Left ventricle myocardium inferior (tissue), 1 donor: Measurements from ENCODE around the gene PRR33. TPM values are rescaled to one million over a fixed set of nuclear protein-coding genes. Genes with fewer than 3 reads are reported as not detected.

Experiments used
- DNase-seq: peaks from one replicate; pipeline ENCODE4 v3.0.0-alpha.2; 2020
- H3K27ac ChIP-seq: fragments of 200-600 bp; replicated peaks from 2 replicates; pipeline ENCODE4 v1.8.0; 2021
- H3K27me3 ChIP-seq: fragments of 200-600 bp; 2 replicates; pipeline ENCODE4 v1.8.0; 2021; ENCODE audit warnings: low read depth
- H3K36me3 ChIP-seq: fragments of 200-600 bp; 2 replicates; pipeline ENCODE4 v1.8.0; 2021
- H3K4me1 ChIP-seq: fragments of 200-600 bp; 2 replicates; pipeline ENCODE4 v1.8.0; 2021
- H3K4me3 ChIP-seq: fragments of 200-600 bp; 2 replicates; pipeline ENCODE4 v1.8.0; 2021; ENCODE audit warnings: mild to moderate bottlenecking, moderate library complexity
- H3K9me3 ChIP-seq: fragments of 200-600 bp; replicated peaks from 2 replicates; pipeline ENCODE4 v1.8.0; 2021
- CTCF ChIP-seq: fragments of 200-600 bp; IDR thresholded peaks from 2 replicates; pipeline ENCODE4 v1.8.0; 2021; ENCODE audit warnings: antibody characterized with exemption, mild to moderate bottlenecking, borderline replicate concordance
- intact Hi-C: fragments of 100-400 bp; cut with micrococcal nuclease; formaldehyde crosslinking; loops from one replicate; pipeline ENCODE4 v1.11.0; 2022
- total RNA-seq: library from RNA; stranded (reverse); fragmentation: NEBNext Ultra II Directional; extraction: Animal tissue kit (Norgen Biotek cat#: 25700); gene quantifications from one replicate; pipeline ENCODE4 v1.2.1, GENCODE V29; 2021
- donor health status: DM: no; HTN: yes; CAD: no; lungs with severe emphysema.

Gene PRR33
- total RNA-seq, 1 donor from 2014 or later: 2.4 TPM

- intact Hi-C loops: loop anchor here (5.0 kb wide), 1 partner anchor 41 kb away; no protein-coding TSS in a partner anchor
- peak overlapping the region; percentile 59 for H3K4me3 ChIP-seq
- no peaks in the 10 kb centered on the region for H3K36me3 ChIP-seq
- no peak for DNase-seq
- H3K9me3 ChIP-seq: no peaks in the 10 kb centered on the region
- H3K4me1 ChIP-seq: peaks cover 97% of the 10 kb centered on the region
- H3K27me3 ChIP-seq: no peaks in the 10 kb centered on the region
- no peak for TF ChIP-seq CTCF
- peak overlapping the region; percentile 92 for H3K27ac ChIP-seq
These were observed 31.7 kb upstream of the PRR33 start for GRCh38 chr11:1923201-1923956.

- Histone ChIP-seq H3K4me1 (peaks cover 97% of the 10 kb centered on the region), H3K27me3 (no peaks in the 10 kb centered on the region), H3K36me3 (no peaks in the 10 kb centered on the region), H3K4me3 (peak overlapping the region; percentile 59), H3K27ac (peak overlapping the region; percentile 92), H3K9me3 (no peaks in the 10 kb centered on the region)
- no peak for TF ChIP-seq CTCF
- no peak for DNase-seq
- intact Hi-C loops: loop anchor here (5.0 kb wide), 1 partner anchor 40 kb away; no protein-coding TSS in a partner anchor
These were observed 30.9 kb upstream of the PRR33 start for GRCh38 chr11:1922481-1923081.

GRCh38 chr11:1921574-1922141 lies 30.0 kb upstream of the PRR33 start:
- Histone ChIP-seq H3K27me3 (no peaks in the 10 kb centered on the region), H3K4me3 (peak overlapping the region; percentile 59), H3K36me3 (no peaks in the 10 kb centered on the region), H3K27ac (peak overlapping the region; percentile 92), H3K4me1 (peaks cover 97% of the 10 kb centered on the region), H3K9me3 (no peaks in the 10 kb centered on the region)
- DNase-seq: no peak
- TF ChIP-seq CTCF: no peak
- intact Hi-C loops: loop anchor here (5.0 kb wide), 1 partner anchor 39 kb away; no protein-coding TSS in a partner anchor

GRCh38 chr11:1920909-1921573 lies 29.3 kb upstream of the PRR33 start:
- Histone ChIP-seq H3K27ac (peak overlapping the region; percentile 92), H3K36me3 (no peaks in the 10 kb centered on the region), H3K27me3 (no peaks in the 10 kb centered on the region), H3K9me3 (no peaks in the 10 kb centered on the region), H3K4me1 (peaks cover 97% of the 10 kb centered on the region), H3K4me3 (peak overlapping the region; percentile 59)
- TF ChIP-seq CTCF: no peak
- no peak for DNase-seq
- intact Hi-C loops: loop anchor here (5.0 kb wide), 1 partner anchor 39 kb away; no protein-coding TSS in a partner anchor
